Left lung (tissue), 10 donors: ENCODE data around the gene ADIRF. TPM values are rescaled to one million over a fixed set of nuclear protein-coding genes. Genes with fewer than 3 reads are reported as not detected.

Source experiments
- ATAC-seq: fragments of 200-7000 bp; cut with Tn5 transposase; one replicate; pipeline ENCODE4 v1.9.1; 2020; ENCODE audit warnings: moderate library complexity
- DNase-seq, 4 donors: peaks; one replicate each; pipeline ENCODE4 v3.0.0-alpha.2; 2013 to 2020
- H3K27ac ChIP-seq, 2 donors: fragments of 200-600 bp; sonication (generic) in 1 of 2; one replicate each; pipeline versions ENCODE4 v1.5.0 to v1.8.0; 2020 to 2021
- H3K27me3 ChIP-seq, 2 donors: fragments of 200-600 bp; sonication (generic) in 1 of 2; one replicate each; pipeline versions ENCODE4 v1.5.0 to v1.8.0; 2020 to 2021
- H3K36me3 ChIP-seq, 2 donors: fragments of 200-600 bp; sonication (generic) in 1 of 2; one replicate each; pipeline versions ENCODE4 v1.5.0 to v1.8.0; 2020 to 2021
- H3K4me1 ChIP-seq, 2 donors: fragments of 200-600 bp; one replicate each; pipeline ENCODE4 v1.8.0; 2021
- H3K4me3 ChIP-seq, 2 donors: fragments of 200-600 bp; sonication (generic) in 1 of 2; one replicate each; pipeline versions ENCODE4 v1.5.0 to v1.8.0; 2020 to 2021; ENCODE audit warnings: mild to moderate bottlenecking in 1 of 2
- H3K9me3 ChIP-seq, 2 donors: fragments of 200-600 bp; sonication (generic) in 1 of 2; one replicate each; pipeline versions ENCODE4 v1.5.0 to v1.8.0; 2020 to 2021
- intact Hi-C, 2 donors: fragments of 100-400 bp; cut with DNase I; formaldehyde crosslinking; loops; one replicate each; pipeline versions ENCODE4 v1.11.2 to v1.14.2; 2022
- polyA plus RNA-seq, 6 donors: library from polyadenylated mRNA; unstranded; fragments of 120-200 nt; gene quantifications; one replicate each; pipeline ENCODE4 v1.2.1, GENCODE V29; 2013; ENCODE audit not compliant: insufficient read length in 6 of 6
- total RNA-seq, 2 donors: library from RNA; stranded (reverse); fragmentation: NEBNext Ultra II Directional; extraction: Animal tissue kit (Norgen Biotek cat#: 25700); gene quantifications; one replicate each; pipeline ENCODE4 v1.2.1, GENCODE V29; 2021
- TF ChIP-seq, protein P1 (sequence below), 2 donors: fragments of 200-600 bp; sonication (generic) in 1 of 2; IDR thresholded peaks; one replicate each; pipeline versions ENCODE4 v1.5.0 to v1.8.0; 2021; ENCODE audit warnings: antibody characterized with exemption in 2 of 2
- donor health status: DM: no; HTN: yes; CAD: no.
- donor health status: DM: no; HTN: no; CAD: no.

The ADIRF gene
- total and polyA plus RNA-seq, 8 donors, result 8.0 to 94.1 (median 17.9) TPM

DNA sequence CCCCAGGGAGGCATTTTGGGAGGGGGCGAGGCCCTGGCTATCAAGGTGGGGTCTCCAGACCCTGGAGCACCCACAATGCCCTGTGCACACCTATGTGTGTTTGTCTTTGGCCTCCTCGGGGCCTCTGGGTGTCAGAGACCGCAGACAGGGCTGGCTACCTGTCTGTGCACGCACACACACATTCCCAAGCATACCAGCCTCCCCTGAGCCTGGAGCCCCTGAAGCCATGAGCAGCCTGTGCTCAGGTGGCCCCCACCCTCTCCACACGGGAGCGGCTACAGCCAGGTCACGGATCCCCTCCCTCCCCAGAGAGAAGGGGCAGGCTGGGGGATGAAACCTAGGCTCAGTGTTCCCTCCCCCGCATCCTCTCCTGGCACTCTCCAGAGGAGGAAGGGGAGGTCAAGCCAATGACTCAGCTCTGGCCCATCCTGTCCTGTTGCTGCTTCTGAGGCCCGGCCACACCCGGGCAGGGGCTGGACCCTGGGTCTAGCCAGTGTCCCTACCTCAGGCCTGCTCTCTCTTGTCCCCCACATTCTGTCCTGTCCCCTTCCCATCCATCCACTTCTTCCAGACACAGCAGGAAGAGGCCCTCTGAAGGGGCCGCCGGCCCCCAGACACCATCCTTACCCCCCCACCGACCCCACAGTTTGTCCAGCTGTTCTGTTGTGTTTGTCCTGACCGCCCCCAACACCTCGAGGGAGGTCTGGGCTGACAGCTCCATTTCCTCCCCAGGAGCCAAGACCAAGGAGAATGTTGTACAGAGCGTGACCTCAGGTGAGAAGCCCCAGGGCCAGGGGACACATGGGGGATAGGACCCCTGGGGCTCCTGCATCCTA lies 9.2 kb upstream of the ADIRF start:
- intact Hi-C loops, result loop anchor here in 1 of 2 donors (10.0 kb wide), 1 partner anchor 146 kb away; no protein-coding TSS in a partner anchor
- H3K4me1 ChIP-seq, result peaks cover 22 to 37% of the 10 kb centered on the region in 2 donors
- H3K36me3 ChIP-seq, result no peaks in the 10 kb centered on the region
- ATAC-seq, result peak; percentile 64
- DNase-seq, result no peak
- TF ChIP-seq, protein P1, sequence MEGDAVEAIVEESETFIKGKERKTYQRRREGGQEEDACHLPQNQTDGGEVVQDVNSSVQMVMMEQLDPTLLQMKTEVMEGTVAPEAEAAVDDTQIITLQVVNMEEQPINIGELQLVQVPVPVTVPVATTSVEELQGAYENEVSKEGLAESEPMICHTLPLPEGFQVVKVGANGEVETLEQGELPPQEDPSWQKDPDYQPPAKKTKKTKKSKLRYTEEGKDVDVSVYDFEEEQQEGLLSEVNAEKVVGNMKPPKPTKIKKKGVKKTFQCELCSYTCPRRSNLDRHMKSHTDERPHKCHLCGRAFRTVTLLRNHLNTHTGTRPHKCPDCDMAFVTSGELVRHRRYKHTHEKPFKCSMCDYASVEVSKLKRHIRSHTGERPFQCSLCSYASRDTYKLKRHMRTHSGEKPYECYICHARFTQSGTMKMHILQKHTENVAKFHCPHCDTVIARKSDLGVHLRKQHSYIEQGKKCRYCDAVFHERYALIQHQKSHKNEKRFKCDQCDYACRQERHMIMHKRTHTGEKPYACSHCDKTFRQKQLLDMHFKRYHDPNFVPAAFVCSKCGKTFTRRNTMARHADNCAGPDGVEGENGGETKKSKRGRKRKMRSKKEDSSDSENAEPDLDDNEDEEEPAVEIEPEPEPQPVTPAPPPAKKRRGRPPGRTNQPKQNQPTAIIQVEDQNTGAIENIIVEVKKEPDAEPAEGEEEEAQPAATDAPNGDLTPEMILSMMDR (IDR thresholded peaks at IDR 0.05), result no peak
- peaks cover 0 to 4% of the 10 kb centered on the region in 2 donors for H3K27me3 ChIP-seq
- H3K27ac ChIP-seq, result peak overlapping the region; percentile 44 to 64
- H3K4me3 ChIP-seq, result peak overlapping the region in 1 of 2 donors; percentile 41
- no peaks in the 10 kb centered on the region for H3K9me3 ChIP-seq

DNA sequence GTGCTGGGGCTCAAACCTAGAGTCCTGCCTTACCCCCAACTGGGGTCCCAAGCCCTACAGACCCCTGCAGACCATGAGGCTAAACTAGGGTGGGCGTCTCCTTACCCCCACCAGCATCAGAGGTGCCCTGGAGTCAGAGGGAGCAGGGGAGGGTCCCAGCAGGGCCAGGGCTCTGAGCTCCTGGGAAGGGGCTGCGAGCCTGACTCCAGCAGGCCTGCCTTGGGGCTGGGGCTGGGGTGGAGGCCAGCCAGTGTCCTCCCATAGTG lies 8.6 kb upstream of the ADIRF start:
- DNase-seq (no peak), ATAC-seq (no peak)
- no peak overlapping the region for H3K4me3 ChIP-seq
- H3K27me3 ChIP-seq, result peaks cover 0 to 4% of the 10 kb centered on the region in 2 donors
- peak overlapping the region; percentile 44 to 64 for H3K27ac ChIP-seq
- TF ChIP-seq, protein P1 (IDR thresholded peaks at IDR 0.05), result no peak
- intact Hi-C loops, result loop anchor here in 1 of 2 donors (10.0 kb wide), 1 partner anchor 145 kb away; no protein-coding TSS in a partner anchor
- H3K4me1 ChIP-seq, result peaks cover 22 to 34% of the 10 kb centered on the region in 2 donors
- H3K9me3 ChIP-seq, result no peaks in the 10 kb centered on the region
- H3K36me3 ChIP-seq, result no peaks in the 10 kb centered on the region

DNA sequence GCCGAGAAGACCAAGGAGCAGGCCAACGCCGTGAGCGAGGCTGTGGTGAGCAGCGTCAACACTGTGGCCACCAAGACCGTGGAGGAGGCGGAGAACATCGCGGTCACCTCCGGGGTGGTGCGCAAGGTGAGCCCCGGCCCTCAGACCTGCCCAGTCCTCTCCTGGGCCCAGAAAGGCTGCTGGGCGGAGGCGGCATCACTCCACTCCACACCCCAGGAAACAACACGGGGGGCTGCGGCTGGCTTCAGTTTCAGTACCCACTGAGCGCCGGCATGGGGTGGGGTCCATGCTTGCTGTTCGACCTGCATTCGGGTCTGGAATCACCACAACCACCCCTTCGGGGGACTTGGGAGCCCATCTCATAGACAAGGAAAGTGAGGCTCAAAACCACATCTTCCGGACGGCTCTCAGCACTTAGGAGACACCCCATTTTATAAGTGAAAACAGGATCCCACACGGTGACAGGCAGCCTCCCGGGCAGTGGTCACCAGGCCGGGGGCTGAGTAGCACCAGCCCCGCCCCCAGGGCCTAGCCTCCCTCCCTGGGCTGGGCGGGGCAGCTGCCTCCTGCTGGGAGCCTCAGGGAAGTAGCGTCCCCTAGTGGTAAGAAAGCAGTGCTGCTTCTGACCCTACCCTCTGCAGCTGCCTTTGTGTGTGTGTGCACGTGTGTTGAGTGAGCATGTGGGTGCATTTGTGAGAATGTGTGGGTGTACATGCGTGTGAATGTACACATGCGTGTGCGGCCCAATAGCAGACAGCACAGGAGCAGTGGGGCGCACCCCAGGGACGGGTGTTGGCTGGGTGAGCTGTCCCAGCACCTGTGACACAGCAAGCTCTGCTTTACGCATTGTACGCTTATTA lies 8.0 kb upstream of the ADIRF start:
- Histone ChIP-seq H3K4me1 (peaks cover 22 to 30% of the 10 kb centered on the region in 2 donors), H3K4me3 (no peak overlapping the region), H3K27me3 (peaks cover 0 to 4% of the 10 kb centered on the region in 2 donors), H3K9me3 (no peaks in the 10 kb centered on the region), H3K27ac (peak overlapping the region; percentile 44 to 64), H3K36me3 (no peaks in the 10 kb centered on the region)
- TF ChIP-seq, protein P1 (IDR thresholded peaks at IDR 0.05), result peak; percentile 73 to 79
- ATAC-seq (peak; percentile 79), DNase-seq (no peak)
- intact Hi-C loops, result no loop called here

DNA sequence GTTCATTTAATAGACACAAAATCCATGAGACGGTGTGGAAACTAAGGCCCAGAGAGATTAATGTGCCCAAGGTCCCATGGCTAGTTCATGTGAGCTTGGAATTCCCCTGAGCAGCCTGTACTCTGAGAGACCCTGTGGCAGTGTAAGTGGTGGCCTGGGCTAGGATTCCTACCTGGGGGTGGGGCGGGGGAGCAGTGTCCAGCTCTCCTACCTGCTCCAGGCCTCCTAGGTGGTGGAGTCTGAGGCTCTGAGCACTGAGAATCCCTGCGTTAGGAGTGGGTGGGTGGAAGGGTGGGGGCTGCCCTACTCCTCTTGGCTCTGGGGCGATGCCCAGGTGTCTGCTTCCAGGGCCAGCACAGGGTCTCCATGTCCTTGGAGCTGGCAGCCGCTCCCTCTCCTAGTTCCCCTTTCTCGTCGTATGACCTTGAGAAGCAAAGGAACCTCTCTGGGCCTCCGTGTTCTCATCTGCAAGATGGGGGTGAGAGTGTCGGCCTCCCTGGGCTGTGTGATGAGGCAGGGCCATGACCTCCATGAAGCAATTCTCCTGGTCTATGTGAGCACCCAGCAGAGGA lies 7.3 kb upstream of the ADIRF start:
- H3K27me3 ChIP-seq, result peaks cover 0 to 4% of the 10 kb centered on the region in 2 donors
- no peaks in the 10 kb centered on the region for H3K36me3 ChIP-seq
- no peak overlapping the region for H3K4me3 ChIP-seq
- DNase-seq, result no peak
- no peak for ATAC-seq
- H3K4me1 ChIP-seq, result peaks cover 22 to 33% of the 10 kb centered on the region in 2 donors
- intact Hi-C loops, result no loop called here
- TF ChIP-seq, protein P1 (IDR thresholded peaks at IDR 0.05), result no peak
- no peak overlapping the region for H3K27ac ChIP-seq
- no peaks in the 10 kb centered on the region for H3K9me3 ChIP-seq
